ENCODE results near the gene PRAMEF17. TPM values are rescaled to one million over a fixed set of nuclear protein-coding genes. Genes with fewer than 3 reads are reported as not detected.

PRAMEF17 gene
- total RNA-seq, 4 donors from 2014 or later = not detected

Other genes starting within 250 kb of the PRAMEF17 start
- gene PRAMEF26, start 233.6 kb upstream of the PRAMEF17 start, total RNA-seq = not detected
- not detected for gene HNRNPCL4, start 224.0 kb upstream of the PRAMEF17 start, total RNA-seq
- gene PRAMEF9, start 217.8 kb upstream of the PRAMEF17 start, total RNA-seq = not detected
- gene PRAMEF13, start 188.2 kb upstream of the PRAMEF17 start, total RNA-seq = not detected
- gene PRAMEF18, start 163.5 kb upstream of the PRAMEF17 start, total RNA-seq = not detected
- gene PRAMEF5, start 135.4 kb upstream of the PRAMEF17 start, total RNA-seq = not detected
- not detected for gene PRAMEF8, start 104.5 kb upstream of the PRAMEF17 start, total RNA-seq
- gene PRAMEF33, start 86.1 kb upstream of the PRAMEF17 start, total RNA-seq = not detected
- not detected for gene PRAMEF15, start 74.1 kb upstream of the PRAMEF17 start, total RNA-seq
- not detected for gene PRAMEF14, start 42.5 kb upstream of the PRAMEF17 start, total RNA-seq
- gene PRAMEF19, start 17.7 kb upstream of the PRAMEF17 start, total RNA-seq = not detected
- not detected for gene PRAMEF20, start 20.8 kb downstream of the PRAMEF17 start, total RNA-seq
- gene LRRC38, start 124.4 kb downstream of the PRAMEF17 start, total RNA-seq = 1 to 10 TPM in 3 of 4 donors, under 1 TPM in 1; 0.45 to 6.3 (median 3.1) TPM
- gene PDPN, start 194.2 kb downstream of the PRAMEF17 start, total RNA-seq = 10 to 100 TPM; 21.4 to 46.6 (median 29.1) TPM

Measured in suprapubic skin (tissue), 4 donors.